Endothelial cell (in vitro differentiated cells): ENCODE results near the gene RAD51B. TPM values are rescaled to one million over a fixed set of nuclear protein-coding genes. Genes with fewer than 3 reads are reported as not detected.

ENCODE experiments used
- DNase-seq: peaks from one replicate; pipeline ENCODE4 v3.0.0; 2021; ENCODE audit warnings: low spot score
- H3K27ac Mint-ChIP-seq: one replicate; pipeline ENCODE4 v1.8.0; 2021; ENCODE audit warnings: mixed read lengths, inconsistent platforms; ENCODE audit not compliant: unreplicated experiment
- H3K27me3 Mint-ChIP-seq: one replicate; pipeline ENCODE4 v1.8.0; 2021; ENCODE audit warnings: mild to moderate bottlenecking, moderate library complexity, mixed read lengths, inconsistent platforms; ENCODE audit not compliant: unreplicated experiment
- H3K36me3 Mint-ChIP-seq: one replicate; pipeline ENCODE4 v1.8.0; 2021; ENCODE audit warnings: mild to moderate bottlenecking, low read depth, mixed read lengths, inconsistent platforms; ENCODE audit not compliant: unreplicated experiment
- H3K4me1 Mint-ChIP-seq: one replicate; pipeline ENCODE4 v1.8.0; 2021; ENCODE audit warnings: mild to moderate bottlenecking, mixed read lengths, inconsistent platforms; ENCODE audit not compliant: unreplicated experiment
- H3K4me3 Mint-ChIP-seq: one replicate; pipeline ENCODE4 v1.8.0; 2021; ENCODE audit warnings: mild to moderate bottlenecking, mixed read lengths, inconsistent platforms; ENCODE audit not compliant: unreplicated experiment
- H3K9me3 Mint-ChIP-seq: one replicate; pipeline ENCODE4 v1.8.0; 2021; ENCODE audit warnings: mixed read lengths, inconsistent platforms; ENCODE audit not compliant: unreplicated experiment
- total RNA-seq: library from RNA; stranded (reverse); fragmentation: NEBNext Ultra II Directional; extraction: Animal tissue kit (Norgen Biotek cat#: 25700); gene quantifications from one replicate; pipeline ENCODE4 v1.2.1, GENCODE V29; 2021; ENCODE audit not compliant: unreplicated experiment
- TF ChIP-seq, protein P1 (sequence below): fragments of 200-600 bp; sonication (generic); IDR thresholded peaks from one replicate; pipeline ENCODE4 v1.5.0; 2021; ENCODE audit warnings: antibody characterized with exemption; ENCODE audit not compliant: unreplicated experiment

Gene RAD51B
- total RNA-seq, 1 donor from 2014 or later: 23.5 TPM

DNA sequence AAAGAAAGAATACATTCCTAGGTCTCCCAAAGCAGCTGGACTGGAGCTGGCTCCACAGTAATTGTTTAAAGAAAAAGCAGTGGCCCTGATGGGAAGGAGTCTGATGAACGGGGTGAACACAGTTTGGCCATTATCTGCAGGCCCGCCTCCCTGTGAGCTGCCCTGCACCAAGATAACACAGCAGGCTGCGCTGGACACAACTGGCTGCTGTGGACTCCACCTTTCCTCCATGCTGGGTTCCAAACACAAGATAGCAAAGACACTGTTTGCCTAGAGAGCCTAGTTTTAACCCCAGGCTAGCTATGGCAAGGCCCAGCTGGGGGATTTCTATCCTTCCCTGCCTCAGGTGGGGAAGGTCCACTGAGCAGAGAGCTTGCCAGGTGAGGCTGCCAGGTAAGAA is 938.7 kb downstream of the RAD51B start:
- Mint-ChIP-seq H3K36me3 (no peaks in the 10 kb centered on the region), H3K27ac (no peak overlapping the region), H3K27me3 (no peaks in the 10 kb centered on the region), H3K9me3 (no peaks in the 10 kb centered on the region), H3K4me1 (peaks cover 23% of the 10 kb centered on the region), H3K4me3 (no peak overlapping the region)
- TF ChIP-seq, protein P1, sequence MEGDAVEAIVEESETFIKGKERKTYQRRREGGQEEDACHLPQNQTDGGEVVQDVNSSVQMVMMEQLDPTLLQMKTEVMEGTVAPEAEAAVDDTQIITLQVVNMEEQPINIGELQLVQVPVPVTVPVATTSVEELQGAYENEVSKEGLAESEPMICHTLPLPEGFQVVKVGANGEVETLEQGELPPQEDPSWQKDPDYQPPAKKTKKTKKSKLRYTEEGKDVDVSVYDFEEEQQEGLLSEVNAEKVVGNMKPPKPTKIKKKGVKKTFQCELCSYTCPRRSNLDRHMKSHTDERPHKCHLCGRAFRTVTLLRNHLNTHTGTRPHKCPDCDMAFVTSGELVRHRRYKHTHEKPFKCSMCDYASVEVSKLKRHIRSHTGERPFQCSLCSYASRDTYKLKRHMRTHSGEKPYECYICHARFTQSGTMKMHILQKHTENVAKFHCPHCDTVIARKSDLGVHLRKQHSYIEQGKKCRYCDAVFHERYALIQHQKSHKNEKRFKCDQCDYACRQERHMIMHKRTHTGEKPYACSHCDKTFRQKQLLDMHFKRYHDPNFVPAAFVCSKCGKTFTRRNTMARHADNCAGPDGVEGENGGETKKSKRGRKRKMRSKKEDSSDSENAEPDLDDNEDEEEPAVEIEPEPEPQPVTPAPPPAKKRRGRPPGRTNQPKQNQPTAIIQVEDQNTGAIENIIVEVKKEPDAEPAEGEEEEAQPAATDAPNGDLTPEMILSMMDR: no peak
- DNase-seq: no peak

DNA sequence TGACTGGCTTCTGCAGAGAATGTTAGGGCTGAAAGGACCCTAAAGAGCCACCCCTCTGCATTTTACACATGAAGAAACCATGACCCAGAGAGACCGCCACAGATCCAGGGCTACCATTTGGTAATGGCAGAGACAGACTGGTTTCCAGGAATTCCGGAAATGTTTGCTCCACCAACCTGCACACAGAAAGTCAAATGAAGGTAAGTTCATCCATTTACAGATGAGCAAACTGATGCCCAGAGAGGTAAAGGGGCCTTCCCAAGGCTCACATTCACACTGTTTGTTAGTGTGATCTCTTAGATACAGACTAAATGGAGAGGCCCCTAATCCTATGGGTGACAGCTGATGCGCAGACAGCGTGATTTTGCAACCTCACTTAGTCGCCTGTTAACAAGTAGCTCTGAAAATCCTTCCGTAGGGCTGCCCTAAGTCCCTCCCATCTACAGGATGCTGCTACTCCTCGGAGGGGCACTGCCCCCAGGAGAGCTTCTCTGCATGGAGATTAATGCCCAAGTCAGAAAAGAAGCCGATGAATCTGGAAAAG is 939.5 kb downstream of the RAD51B start:
- TF ChIP-seq, protein P1: no peak
- peaks cover 28% of the 10 kb centered on the region for H3K4me1 Mint-ChIP-seq
- H3K27me3 Mint-ChIP-seq: no peaks in the 10 kb centered on the region
- H3K9me3 Mint-ChIP-seq: no peaks in the 10 kb centered on the region
- DNase-seq: no peak
- no peaks in the 10 kb centered on the region for H3K36me3 Mint-ChIP-seq
- H3K4me3 Mint-ChIP-seq: no peak overlapping the region
- H3K27ac Mint-ChIP-seq: no peak overlapping the region

DNA sequence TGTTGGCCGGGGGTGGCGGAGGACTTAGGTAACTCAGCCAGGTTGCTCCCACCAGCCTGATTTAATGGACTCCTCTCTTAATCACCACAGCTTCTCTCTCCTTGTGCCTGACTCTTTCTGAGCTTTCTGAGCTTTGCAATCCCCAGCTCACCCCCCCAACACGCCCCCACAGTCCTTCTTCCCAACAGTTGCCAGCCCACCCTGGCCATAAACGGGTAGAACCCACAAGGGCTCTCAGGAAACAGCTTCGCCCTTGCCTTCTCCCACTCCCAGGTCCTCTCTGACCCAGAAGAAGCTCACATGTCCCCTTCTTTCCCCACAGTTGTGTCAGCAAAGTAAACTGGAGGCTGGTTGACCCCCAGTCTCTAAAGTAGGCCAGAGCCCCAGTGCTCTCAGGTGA is 940.4 kb downstream of the RAD51B start:
- TF ChIP-seq, protein P1: no peak
- H3K9me3 Mint-ChIP-seq: no peaks in the 10 kb centered on the region
- no peak for DNase-seq
- H3K4me1 Mint-ChIP-seq: peaks cover 32% of the 10 kb centered on the region
- H3K27ac Mint-ChIP-seq: no peak overlapping the region
- H3K4me3 Mint-ChIP-seq: no peak overlapping the region
- peaks cover 2% of the 10 kb centered on the region for H3K27me3 Mint-ChIP-seq
- no peaks in the 10 kb centered on the region for H3K36me3 Mint-ChIP-seq

DNA sequence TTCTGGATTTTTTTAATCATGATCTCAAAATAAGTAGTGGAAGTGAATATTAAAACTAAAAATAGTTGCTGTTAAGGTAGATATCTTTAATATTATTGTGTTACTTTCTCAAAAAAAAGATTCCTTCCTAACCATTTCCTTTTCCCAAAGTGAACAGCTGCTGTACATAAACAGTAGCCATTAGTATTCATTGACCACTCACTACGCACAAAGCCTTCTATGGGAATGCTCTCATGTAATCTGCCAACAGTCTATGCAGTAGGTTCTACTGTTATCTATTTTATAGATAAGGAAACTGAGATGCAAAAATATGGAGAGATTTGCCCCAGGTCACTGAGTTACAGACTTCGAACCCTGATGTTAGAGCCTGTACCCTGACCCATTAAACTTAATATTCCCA is 941.2 kb downstream of the RAD51B start:
- peaks cover 38% of the 10 kb centered on the region for H3K4me1 Mint-ChIP-seq
- TF ChIP-seq, protein P1: no peak
- no peaks in the 10 kb centered on the region for H3K9me3 Mint-ChIP-seq
- DNase-seq: no peak
- peak overlapping the region; percentile 30 for H3K27ac Mint-ChIP-seq
- H3K27me3 Mint-ChIP-seq: peaks cover 2% of the 10 kb centered on the region
- H3K4me3 Mint-ChIP-seq: no peak overlapping the region
- no peaks in the 10 kb centered on the region for H3K36me3 Mint-ChIP-seq

DNA sequence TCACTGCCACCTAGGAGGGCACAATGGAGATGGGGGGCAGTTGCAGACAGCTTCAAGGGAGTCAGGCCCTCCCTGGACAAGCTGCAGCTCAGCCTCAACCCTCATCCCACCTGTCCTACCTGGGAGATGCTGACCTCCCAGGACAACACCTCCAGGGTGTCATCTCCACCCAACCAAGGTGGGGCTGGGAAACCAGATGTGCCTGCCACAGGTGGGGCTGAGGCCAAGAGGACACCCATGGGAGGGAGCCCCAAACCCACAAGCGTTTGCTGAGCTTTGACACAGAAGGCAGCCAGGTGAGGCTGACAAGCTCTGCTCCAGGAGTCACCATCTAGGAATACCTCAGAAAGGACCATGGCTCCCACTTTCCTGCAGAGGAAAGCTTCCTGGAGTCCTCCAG is 941.8 kb downstream of the RAD51B start:
- H3K27me3 Mint-ChIP-seq: peaks cover 4% of the 10 kb centered on the region
- no peak for DNase-seq
- no peak overlapping the region for H3K27ac Mint-ChIP-seq
- H3K4me1 Mint-ChIP-seq: peaks cover 43% of the 10 kb centered on the region
- H3K9me3 Mint-ChIP-seq: no peaks in the 10 kb centered on the region
- TF ChIP-seq, protein P1: no peak
- no peaks in the 10 kb centered on the region for H3K36me3 Mint-ChIP-seq
- no peak overlapping the region for H3K4me3 Mint-ChIP-seq
